Stimulated activated CD4-positive, alpha-beta T cell treated with anti-CD3 and anti-CD28 coated beads, Interleukin-1b, Interleukin-23, amount 100 ng/mL, for 24 hours (primary cell): Measurements from ENCODE around the gene EIF3L.

Source experiments
- DNase-seq, 4 experiments: peaks; one replicate each; pipeline ENCODE4 v3.0.0-alpha.2; 2020; ENCODE audit warnings: low read depth in 4 of 4, low spot score in 1 of 4

Gene EIF3L

GRCh38 chr22:37926358-37926757 is 77.1 kb downstream of the EIF3L start:
- no peak for DNase-seq

GRCh38 chr22:37926771-37927636 is 77.8 kb downstream of the EIF3L start:
- no peak for DNase-seq

- DNase-seq: no peak
Observed at GRCh38 chr22:37927637-37927936, 78.4 kb downstream of the EIF3L start.

- DNase-seq: no peak
Observed at GRCh38 chr22:37929390-37929789, 80.2 kb downstream of the EIF3L start.

- no peak for DNase-seq
Observed at GRCh38 chr22:37930270-37930951, 81.2 kb downstream of the EIF3L start.

GRCh38 chr22:37930952-37931440 is 81.8 kb downstream of the EIF3L start:
- DNase-seq: no peak

GRCh38 chr22:37931893-37932389 is 82.7 kb downstream of the EIF3L start:
- DNase-seq: no peak

- no peak for DNase-seq
Observed at GRCh38 chr22:37932401-37932800, 83.2 kb downstream of the EIF3L start.

GRCh38 chr22:37932821-37933578 is 83.8 kb downstream of the EIF3L start:
- DNase-seq: no peak

- DNase-seq: peak; percentile 51 to 82 (median 62)
Observed at GRCh38 chr22:37933711-37934376, 84.6 kb downstream of the EIF3L start.
